ENCODE measurements around the gene MICAL3.

GRCh38 chr22:17902960-17903359 lies 121.4 kb downstream of the MICAL3 start:
- TF ChIP-seq EZH2 (IDR thresholded peaks at IDR 0.05) (no peak), POLR2AphosphoS5 (IDR thresholded peaks at IDR 0.05; ENCODE audit: borderline replicate concordance, low read depth, low read length) (no peak)
